Measurements from ENCODE around the gene MTFMT. TPM values are rescaled to one million over a fixed set of nuclear protein-coding genes. Genes with fewer than 3 reads are reported as not detected.

MTFMT gene
- total RNA-seq, 4 donors from 2014 or later: 16.8 to 25.2 (median 22.4) TPM

DNA sequence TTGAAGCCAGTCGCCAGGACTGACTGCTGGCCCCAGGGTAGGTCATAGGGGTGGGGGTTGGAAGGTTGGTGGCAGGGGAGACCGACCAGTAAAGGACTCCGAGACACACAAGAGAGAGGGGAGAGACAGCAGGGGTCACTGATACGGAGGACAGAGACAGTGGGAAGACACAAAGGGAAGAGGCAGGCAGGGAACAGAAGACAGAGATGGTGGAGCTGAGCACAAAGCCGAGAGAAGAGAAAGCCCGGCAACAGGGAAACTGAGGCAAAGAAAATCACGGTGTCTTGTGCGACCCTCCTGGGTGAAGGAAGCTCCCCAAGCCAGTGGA is 37.8 kb upstream of the MTFMT start:
- TF ChIP-seq, protein P1, sequence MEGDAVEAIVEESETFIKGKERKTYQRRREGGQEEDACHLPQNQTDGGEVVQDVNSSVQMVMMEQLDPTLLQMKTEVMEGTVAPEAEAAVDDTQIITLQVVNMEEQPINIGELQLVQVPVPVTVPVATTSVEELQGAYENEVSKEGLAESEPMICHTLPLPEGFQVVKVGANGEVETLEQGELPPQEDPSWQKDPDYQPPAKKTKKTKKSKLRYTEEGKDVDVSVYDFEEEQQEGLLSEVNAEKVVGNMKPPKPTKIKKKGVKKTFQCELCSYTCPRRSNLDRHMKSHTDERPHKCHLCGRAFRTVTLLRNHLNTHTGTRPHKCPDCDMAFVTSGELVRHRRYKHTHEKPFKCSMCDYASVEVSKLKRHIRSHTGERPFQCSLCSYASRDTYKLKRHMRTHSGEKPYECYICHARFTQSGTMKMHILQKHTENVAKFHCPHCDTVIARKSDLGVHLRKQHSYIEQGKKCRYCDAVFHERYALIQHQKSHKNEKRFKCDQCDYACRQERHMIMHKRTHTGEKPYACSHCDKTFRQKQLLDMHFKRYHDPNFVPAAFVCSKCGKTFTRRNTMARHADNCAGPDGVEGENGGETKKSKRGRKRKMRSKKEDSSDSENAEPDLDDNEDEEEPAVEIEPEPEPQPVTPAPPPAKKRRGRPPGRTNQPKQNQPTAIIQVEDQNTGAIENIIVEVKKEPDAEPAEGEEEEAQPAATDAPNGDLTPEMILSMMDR (IDR thresholded peaks at IDR 0.05): no peak
- DNase-seq (ENCODE audit: low spot score): no peak
- ATAC-seq (ENCODE audit: low FRiP score): no peak

DNA sequence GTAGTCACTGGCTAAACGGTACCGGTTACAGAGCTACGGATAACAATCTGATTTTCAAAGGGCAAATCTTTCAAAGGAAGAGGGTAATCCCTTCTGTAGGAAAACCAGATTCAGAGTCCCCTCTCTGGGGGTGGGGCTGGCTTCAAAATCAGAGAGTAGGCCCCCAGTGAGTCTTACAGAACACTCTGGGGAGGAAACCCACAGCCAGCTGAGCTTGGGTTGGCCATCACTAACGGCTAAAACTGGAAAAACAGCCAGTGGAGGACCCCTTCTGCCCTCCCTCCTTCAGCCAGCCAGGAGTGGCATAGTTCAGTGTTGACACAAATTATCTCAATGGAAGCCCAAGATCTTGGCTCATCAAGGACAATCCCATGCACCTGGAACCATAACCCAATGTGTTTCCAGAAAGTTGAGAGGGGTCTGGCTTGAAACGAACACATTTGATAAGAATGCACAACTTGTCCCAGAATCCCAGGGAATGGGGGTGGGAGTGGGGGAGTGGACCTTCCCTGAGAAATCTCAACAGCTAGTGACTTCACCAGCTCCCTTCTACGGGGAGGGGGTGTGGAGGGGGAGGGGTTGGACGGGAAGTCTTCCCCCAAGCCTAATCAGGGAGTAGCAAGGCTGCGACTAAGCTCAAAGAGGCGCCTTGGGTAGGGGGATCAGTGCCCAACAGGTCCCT is 37.3 kb upstream of the MTFMT start:
- TF ChIP-seq, protein P1 (IDR thresholded peaks at IDR 0.05): no peak
- DNase-seq (ENCODE audit: low spot score) (no peak), ATAC-seq (ENCODE audit: low FRiP score) (no peak)

DNA sequence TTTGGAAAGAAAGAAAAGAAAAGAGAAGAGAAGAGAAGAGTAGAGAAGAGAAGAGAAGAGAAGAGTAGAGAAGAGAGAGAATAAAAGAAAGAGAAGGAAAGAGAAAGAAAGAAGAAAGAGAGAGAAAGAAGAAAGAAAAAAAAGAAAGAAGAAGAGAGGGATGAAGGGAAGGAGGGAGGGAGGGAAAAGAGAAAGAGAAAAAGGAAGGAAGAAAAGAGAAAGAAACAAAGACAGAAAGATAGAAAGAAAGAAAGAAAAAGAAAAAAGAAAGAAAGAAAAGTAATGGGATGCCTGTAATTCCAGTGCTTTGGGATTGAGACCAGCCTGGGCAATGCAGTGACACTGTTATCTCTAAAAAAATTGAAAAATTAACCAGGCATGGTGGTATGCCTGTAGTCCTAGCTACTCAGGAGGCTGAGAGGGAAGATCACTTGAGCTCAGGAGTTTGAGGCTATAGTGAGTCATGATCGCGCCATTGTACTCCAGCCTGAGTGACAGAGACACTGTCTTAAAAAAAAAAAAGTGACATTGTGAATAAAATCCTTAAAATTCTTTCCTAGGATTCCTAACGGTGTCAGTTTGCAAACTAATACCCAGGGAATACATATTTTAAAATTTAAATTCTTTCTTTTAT is 36.7 kb upstream of the MTFMT start:
- TF ChIP-seq, protein P1 (IDR thresholded peaks at IDR 0.05): no peak
- ATAC-seq (ENCODE audit: low FRiP score) (no peak), DNase-seq (ENCODE audit: low spot score) (no peak)

DNA sequence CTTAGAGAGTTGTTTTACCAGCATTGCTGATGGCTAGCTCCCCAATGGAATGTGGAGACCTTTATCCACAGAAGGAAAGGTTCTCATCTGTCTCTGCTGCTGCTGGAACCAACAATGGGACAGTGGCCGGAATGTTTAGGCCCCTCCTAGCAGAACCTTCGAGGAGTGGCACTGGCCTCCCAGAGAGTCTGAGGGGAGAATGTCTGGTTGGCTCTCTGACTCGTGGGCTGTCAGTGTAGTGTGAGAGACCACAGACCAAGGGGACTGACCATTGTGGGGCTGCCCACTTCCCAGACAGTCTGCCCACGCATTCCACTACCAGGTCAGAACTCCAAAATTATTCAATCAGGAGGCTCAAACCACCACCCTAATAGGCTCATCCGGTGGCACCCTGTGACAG is 33.3 kb upstream of the MTFMT start:
- no peak for DNase-seq (ENCODE audit: low spot score)
- ATAC-seq (ENCODE audit: low FRiP score): no peak
- TF ChIP-seq, protein P1 (IDR thresholded peaks at IDR 0.05): no peak

DNA sequence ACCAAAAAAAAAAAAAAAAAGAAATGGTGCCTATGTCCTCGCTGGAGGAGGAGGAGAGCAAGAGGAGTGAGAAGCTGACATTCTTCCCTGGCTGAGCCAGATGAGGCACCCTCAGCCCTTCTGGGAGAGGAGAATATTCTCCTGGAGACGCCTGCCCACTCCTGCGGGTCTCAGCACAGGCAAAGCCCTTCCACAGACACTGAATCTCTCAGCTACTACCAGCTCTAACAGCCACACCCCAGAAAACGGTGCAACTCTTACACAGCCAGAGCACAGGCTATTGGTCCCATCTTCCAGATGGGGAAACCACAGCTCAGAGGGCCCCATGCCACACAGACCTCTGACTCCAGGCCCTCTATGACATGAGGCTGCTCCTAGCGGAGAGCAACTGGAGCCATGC is 32.6 kb upstream of the MTFMT start:
- ATAC-seq (ENCODE audit: low FRiP score) (no peak), DNase-seq (ENCODE audit: low spot score) (no peak)
- TF ChIP-seq, protein P1 (IDR thresholded peaks at IDR 0.05): no peak

DNA sequence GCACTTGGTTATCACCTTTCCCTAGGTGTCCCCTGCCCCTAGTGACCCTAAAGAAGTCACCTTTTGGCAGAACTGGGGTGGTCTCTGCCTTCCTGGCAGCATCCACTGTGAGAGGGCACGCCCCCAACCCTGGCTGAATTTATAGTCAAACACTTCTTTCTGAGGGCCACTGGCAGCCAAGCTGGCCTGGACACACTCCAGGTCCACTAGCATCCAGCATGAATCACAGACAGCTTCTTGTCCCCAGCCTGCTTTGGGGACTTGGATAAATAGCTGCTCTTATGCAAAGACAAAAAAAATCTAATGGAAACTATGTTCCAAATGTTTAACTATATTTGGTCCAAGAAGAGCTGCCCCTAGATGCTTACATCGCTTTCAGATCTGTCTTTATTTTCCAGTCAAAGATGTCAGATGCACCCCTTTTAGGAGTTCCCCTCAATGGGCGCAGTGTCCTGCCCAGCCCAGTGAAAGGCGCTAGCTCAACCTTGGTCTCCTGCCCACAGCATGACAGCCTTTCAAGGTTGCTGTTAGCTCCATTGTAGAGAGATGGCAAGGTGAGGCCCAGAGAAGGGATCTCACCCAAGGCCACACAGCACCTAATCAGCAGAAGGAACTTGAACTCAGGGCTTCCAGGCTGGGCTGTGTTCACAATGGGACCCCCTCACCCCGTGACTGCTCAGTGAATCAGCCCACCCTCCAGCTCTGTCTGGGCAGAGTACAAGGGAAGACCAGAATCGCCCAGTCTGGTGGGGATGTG is 31.4 kb upstream of the MTFMT start:
- ATAC-seq (ENCODE audit: low FRiP score) (no peak), DNase-seq (ENCODE audit: low spot score) (no peak)
- TF ChIP-seq, protein P1 (IDR thresholded peaks at IDR 0.05): no peak
